ENCODE results near the gene DTX3. TPM values are rescaled to one million over a fixed set of nuclear protein-coding genes. Genes with fewer than 3 reads are reported as not detected.

The DTX3 gene
- total RNA-seq, 1 experiment from 2014 or later, result 0.37 TPM

DNA sequence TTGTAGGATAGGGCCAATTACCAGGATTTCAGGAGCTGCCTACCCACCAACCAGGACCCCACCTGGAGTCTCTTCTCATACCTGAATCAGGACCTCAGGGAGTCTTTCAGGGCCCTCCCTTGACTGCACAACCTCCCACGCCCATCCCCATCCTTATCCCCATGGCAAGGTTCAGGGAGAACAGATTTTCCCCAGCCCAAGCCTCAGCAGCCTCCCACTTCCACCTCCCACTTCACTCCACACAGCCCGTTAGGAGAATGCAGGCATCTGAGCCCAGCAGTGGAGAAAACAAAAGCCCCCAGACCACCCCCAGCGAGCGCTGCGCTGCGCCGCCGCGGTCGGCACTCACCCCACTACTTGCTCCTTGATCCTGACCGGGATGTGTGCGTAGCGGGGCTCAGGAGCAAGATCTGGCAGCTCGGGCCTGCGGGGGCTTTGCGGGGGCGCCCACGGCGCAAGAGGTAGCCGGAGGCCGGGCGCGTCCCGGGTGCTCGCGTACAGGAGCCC is 27.0 kb downstream of the DTX3 start:
- peaks cover 0 to 11% of the 10 kb centered on the region in 2 experiments; a peak in 2 of 4 replicates for H3K36me3 ChIP-seq (ENCODE audit: control insufficient read depth in 1 of 2, insufficient read depth in 2 of 2, low read length in 2 of 2)
- H4K20me1 ChIP-seq (ENCODE audit: insufficient read depth), result no peaks in the 10 kb centered on the region
- no peak for ATAC-seq
- peaks cover 12 to 21% of the 10 kb centered on the region in 2 experiments for H3K4me1 ChIP-seq (ENCODE audit: control insufficient read depth in 1 of 2, insufficient read depth in 2 of 2, low read length in 2 of 2)
- ChIA-PET RAD21 (ENCODE audit: low non-redundant PET in 1 of 2, low total read pairs in 2 of 2, uncharacterized antibody in 2 of 2, unreplicated experiment in 2 of 2) (no interaction called here), CTCF (no interaction called here), POLR2A (no interaction called here)
- no peaks in the 10 kb centered on the region for H3K9me2 ChIP-seq (ENCODE audit: insufficient read depth)
- no peak for TF ChIP-seq ZFX (IDR thresholded peaks at IDR 0.05)
- TF ChIP-seq, protein P1, sequence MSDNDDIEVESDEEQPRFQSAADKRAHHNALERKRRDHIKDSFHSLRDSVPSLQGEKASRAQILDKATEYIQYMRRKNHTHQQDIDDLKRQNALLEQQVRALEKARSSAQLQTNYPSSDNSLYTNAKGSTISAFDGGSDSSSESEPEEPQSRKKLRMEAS (IDR thresholded peaks at IDR 0.05), result no peak
- TF ChIP-seq SRF (IDR thresholded peaks at IDR 0.05; ENCODE audit: low read depth), result no peak
- no peak for TF ChIP-seq ZNF274 (IDR thresholded peaks at IDR 0.05; ENCODE audit: low read depth, low read length)
- no peak for TF ChIP-seq SP1 (IDR thresholded peaks at IDR 0.05; ENCODE audit: low read depth)
- TF ChIP-seq, protein P2, sequence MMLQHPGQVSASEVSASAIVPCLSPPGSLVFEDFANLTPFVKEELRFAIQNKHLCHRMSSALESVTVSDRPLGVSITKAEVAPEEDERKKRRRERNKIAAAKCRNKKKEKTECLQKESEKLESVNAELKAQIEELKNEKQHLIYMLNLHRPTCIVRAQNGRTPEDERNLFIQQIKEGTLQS (IDR thresholded peaks at IDR 0.05), result no peak
- TF ChIP-seq, protein P3, sequence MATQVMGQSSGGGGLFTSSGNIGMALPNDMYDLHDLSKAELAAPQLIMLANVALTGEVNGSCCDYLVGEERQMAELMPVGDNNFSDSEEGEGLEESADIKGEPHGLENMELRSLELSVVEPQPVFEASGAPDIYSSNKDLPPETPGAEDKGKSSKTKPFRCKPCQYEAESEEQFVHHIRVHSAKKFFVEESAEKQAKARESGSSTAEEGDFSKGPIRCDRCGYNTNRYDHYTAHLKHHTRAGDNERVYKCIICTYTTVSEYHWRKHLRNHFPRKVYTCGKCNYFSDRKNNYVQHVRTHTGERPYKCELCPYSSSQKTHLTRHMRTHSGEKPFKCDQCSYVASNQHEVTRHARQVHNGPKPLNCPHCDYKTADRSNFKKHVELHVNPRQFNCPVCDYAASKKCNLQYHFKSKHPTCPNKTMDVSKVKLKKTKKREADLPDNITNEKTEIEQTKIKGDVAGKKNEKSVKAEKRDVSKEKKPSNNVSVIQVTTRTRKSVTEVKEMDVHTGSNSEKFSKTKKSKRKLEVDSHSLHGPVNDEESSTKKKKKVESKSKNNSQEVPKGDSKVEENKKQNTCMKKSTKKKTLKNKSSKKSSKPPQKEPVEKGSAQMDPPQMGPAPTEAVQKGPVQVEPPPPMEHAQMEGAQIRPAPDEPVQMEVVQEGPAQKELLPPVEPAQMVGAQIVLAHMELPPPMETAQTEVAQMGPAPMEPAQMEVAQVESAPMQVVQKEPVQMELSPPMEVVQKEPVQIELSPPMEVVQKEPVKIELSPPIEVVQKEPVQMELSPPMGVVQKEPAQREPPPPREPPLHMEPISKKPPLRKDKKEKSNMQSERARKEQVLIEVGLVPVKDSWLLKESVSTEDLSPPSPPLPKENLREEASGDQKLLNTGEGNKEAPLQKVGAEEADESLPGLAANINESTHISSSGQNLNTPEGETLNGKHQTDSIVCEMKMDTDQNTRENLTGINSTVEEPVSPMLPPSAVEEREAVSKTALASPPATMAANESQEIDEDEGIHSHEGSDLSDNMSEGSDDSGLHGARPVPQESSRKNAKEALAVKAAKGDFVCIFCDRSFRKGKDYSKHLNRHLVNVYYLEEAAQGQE (IDR thresholded peaks at IDR 0.05; ENCODE audit: low read depth), result no peak
- no peak for TF ChIP-seq POLR2A (IDR thresholded peaks at IDR 0.05; ENCODE audit: borderline replicate concordance, extremely low read depth, insufficient read depth, insufficient read length)
- TF ChIP-seq, protein P4, sequence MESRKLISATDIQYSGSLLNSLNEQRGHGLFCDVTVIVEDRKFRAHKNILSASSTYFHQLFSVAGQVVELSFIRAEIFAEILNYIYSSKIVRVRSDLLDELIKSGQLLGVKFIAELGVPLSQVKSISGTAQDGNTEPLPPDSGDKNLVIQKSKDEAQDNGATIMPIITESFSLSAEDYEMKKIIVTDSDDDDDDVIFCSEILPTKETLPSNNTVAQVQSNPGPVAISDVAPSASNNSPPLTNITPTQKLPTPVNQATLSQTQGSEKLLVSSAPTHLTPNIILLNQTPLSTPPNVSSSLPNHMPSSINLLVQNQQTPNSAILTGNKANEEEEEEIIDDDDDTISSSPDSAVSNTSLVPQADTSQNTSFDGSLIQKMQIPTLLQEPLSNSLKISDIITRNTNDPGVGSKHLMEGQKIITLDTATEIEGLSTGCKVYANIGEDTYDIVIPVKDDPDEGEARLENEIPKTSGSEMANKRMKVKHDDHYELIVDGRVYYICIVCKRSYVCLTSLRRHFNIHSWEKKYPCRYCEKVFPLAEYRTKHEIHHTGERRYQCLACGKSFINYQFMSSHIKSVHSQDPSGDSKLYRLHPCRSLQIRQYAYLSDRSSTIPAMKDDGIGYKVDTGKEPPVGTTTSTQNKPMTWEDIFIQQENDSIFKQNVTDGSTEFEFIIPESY (IDR thresholded peaks at IDR 0.05; ENCODE audit: extremely low read depth, insufficient replicate concordance, low read length), result no peak
- no peak for TF ChIP-seq JUND (IDR thresholded peaks at IDR 0.05)
- no peak for TF ChIP-seq EZH2phosphoT487 (IDR thresholded peaks at IDR 0.05; ENCODE audit: borderline replicate concordance)
- TF ChIP-seq POLR2AphosphoS5 (IDR thresholded peaks at IDR 0.05; ENCODE audit: low read depth, low read length), result no peak
- no peak for TF ChIP-seq RAD21 (IDR thresholded peaks at IDR 0.05; ENCODE audit: low read depth)
- TF ChIP-seq CEBPB (IDR thresholded peaks at IDR 0.05; ENCODE audit: low read depth), result no peak
- TF ChIP-seq EZH2 (IDR thresholded peaks at IDR 0.05), result no peak
- TF ChIP-seq SIN3A (IDR thresholded peaks at IDR 0.05; ENCODE audit: low read depth), result no peak
- TF ChIP-seq EGR1 (IDR thresholded peaks at IDR 0.05; ENCODE audit: low read depth), result no peak
- TF ChIP-seq, protein P5, sequence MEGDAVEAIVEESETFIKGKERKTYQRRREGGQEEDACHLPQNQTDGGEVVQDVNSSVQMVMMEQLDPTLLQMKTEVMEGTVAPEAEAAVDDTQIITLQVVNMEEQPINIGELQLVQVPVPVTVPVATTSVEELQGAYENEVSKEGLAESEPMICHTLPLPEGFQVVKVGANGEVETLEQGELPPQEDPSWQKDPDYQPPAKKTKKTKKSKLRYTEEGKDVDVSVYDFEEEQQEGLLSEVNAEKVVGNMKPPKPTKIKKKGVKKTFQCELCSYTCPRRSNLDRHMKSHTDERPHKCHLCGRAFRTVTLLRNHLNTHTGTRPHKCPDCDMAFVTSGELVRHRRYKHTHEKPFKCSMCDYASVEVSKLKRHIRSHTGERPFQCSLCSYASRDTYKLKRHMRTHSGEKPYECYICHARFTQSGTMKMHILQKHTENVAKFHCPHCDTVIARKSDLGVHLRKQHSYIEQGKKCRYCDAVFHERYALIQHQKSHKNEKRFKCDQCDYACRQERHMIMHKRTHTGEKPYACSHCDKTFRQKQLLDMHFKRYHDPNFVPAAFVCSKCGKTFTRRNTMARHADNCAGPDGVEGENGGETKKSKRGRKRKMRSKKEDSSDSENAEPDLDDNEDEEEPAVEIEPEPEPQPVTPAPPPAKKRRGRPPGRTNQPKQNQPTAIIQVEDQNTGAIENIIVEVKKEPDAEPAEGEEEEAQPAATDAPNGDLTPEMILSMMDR (IDR thresholded peaks at IDR 0.05 in 2 of 3, conservative IDR thresholded peaks at IDR 0.05 in 1 of 3; ENCODE audit: borderline replicate concordance in 1 of 3, insufficient read depth in 1 of 3, low read depth in 2 of 3, low read length in 2 of 3), result no peak
- H2AFZ ChIP-seq (ENCODE audit: low read depth, low read length, poor library complexity, severe bottlenecking), result no peak overlapping the region
- no peak for DNase-seq (ENCODE audit: low read depth, low spot score)
- no peaks in the 10 kb centered on the region for H3K9me3 ChIP-seq (ENCODE audit: control insufficient read depth in 1 of 2, insufficient read depth in 1 of 2, low read depth in 1 of 2, low read length in 2 of 2)
- H3K27ac ChIP-seq (ENCODE audit: low read depth, low read length), result peak overlapping the region; percentile 77; the same call in 1 of the 2 replicates
- peak overlapping the region; percentile 71 to 92 for H3K4me3 ChIP-seq (replicated peaks in 1 of 2; ENCODE audit: low read depth in 1 of 2, low read length in 2 of 2)
- H3K4me2 ChIP-seq (ENCODE audit: low read length), result peak overlapping the region; percentile 92
- peak overlapping the region; percentile 86 for H3K9ac ChIP-seq (ENCODE audit: low read length)
- H3K27me3 ChIP-seq (ENCODE audit: insufficient read depth, low read length), result no peaks in the 10 kb centered on the region
- peaks cover 13% of the 10 kb centered on the region for H3K79me2 ChIP-seq (ENCODE audit: insufficient read depth, low read length)
- intact Hi-C loops (cut with micrococcal nuclease), result loop anchor here (2.0 kb wide), 2 partner anchors 41 to 61 kb away; partner anchors contain the start of gene PIP4K2C
- no TSS peak for BruUV-seq (replicated peaks)

Data from HCT116 (cell line).